Epithelial cell of esophagus (primary cell): ENCODE data around the gene POLR1A.

Experiments
- DNase-seq: peaks from one replicate; pipeline ENCODE4 v3.0.0; 2010; ENCODE audit warnings: low read depth
- H3K4me3 ChIP-seq: 2 replicates; pipeline ENCODE4 v1.5.1; 2011; ENCODE audit warnings: mild to moderate bottlenecking, low read length, control low read depth
- TF ChIP-seq, protein P1 (sequence below): IDR thresholded peaks from 2 replicates; pipeline ENCODE4 v1.5.1; 2011; ENCODE audit warnings: low read depth, mild to moderate bottlenecking, low read length, control low read depth, inconsistent platforms; ENCODE audit not compliant: insufficient read depth; ENCODE audit errors: missing control alignments

POLR1A gene

DNA sequence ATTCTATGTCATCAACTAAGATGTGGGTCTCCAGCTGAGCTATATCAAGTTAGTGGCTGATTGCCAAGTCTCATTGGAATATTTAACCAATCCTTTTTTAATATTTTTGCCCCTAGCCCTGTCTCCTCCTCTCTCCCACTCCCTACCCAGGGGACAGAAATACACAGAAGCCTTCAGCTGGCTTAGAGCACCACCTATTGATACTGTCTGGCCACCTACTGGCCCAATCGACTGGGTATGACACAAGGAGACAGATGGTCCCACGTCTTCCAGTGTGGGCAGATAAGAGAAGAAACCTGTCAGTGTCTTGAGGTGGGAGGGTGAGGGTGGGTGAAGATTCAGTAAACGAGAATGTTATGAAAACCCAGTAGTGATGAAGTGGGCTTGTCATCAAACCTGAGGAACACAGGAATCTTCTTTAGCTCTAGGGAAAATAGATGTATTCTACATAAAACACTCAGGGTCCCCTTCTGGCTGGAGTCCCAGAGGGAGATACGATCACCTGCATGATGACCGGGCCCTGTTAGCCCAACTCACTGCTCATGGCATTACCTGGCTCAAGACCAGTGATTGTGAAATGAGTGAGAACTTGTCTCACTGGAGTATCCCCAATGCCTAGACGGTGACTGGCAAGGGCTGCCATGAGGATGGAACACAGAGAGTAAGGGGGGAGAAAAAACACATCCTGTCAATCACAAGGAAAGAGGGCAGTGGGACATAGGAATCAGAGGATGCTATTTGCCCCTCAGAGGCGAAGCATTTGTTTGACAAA lies 26.7 kb downstream of the POLR1A start:
- TF ChIP-seq, protein P1, sequence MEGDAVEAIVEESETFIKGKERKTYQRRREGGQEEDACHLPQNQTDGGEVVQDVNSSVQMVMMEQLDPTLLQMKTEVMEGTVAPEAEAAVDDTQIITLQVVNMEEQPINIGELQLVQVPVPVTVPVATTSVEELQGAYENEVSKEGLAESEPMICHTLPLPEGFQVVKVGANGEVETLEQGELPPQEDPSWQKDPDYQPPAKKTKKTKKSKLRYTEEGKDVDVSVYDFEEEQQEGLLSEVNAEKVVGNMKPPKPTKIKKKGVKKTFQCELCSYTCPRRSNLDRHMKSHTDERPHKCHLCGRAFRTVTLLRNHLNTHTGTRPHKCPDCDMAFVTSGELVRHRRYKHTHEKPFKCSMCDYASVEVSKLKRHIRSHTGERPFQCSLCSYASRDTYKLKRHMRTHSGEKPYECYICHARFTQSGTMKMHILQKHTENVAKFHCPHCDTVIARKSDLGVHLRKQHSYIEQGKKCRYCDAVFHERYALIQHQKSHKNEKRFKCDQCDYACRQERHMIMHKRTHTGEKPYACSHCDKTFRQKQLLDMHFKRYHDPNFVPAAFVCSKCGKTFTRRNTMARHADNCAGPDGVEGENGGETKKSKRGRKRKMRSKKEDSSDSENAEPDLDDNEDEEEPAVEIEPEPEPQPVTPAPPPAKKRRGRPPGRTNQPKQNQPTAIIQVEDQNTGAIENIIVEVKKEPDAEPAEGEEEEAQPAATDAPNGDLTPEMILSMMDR: peak; percentile 47
- DNase-seq: peak; percentile 65
- no peak overlapping the region for H3K4me3 ChIP-seq

DNA sequence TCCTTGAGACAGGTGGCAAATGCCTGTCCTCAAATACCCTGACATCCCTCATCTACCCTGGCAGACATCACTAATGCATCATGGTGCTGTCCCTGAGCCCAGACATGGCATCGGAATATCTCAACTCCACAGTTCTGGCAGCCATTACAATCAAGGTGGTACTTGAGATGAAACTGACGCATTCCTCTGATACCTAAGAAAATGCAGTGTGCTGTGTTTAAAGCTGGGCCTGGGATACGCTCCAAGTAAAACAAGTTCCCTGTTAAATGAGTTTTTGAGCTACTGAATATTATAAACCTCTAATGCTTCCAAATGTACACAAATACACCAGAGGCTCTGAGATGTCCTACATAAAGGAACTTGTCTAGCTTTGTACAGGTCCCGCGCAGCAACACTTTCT lies 29.8 kb downstream of the POLR1A start:
- no peak for DNase-seq
- H3K4me3 ChIP-seq: no peak overlapping the region
- TF ChIP-seq, protein P1: no peak

DNA sequence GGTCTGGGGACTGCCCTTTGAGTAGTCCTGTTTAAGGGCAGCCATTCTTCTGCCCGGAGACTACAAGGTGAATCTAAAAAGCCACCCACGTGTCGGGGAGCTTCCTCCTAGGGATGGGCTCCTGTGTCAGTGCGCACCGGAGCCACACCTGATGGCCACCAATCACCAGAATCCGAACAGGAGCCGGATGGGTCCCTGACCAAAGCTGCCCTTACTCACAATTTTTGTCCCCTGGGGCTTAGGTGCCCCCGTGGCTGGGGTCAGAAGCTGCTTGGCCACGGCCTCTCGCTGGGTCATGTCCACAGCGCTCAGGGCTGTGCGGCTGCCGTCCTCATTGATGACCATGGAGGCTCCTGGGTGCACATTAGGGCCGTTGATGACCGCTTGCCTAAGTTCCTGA lies 30.9 kb downstream of the POLR1A start:
- H3K4me3 ChIP-seq: no peak overlapping the region
- DNase-seq: no peak
- TF ChIP-seq, protein P1: no peak

DNA sequence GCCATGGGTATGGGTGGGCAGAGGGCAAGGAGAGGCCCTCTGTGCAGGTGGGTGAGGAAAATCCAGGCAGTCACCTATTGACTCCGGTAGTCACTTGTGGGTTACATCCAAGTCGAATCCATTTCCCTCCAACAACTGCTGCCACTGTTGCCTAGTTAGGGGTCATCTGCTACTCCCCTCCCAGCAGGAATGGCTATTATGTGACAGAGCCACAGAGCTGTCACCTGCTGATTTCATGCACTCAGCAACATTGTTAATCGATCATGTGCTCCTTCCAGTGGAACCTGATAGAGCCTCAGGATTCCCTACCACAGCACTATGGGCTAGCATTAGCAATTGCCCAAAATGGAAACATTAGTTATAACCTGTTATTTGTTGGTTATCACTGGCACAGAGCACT lies 31.4 kb downstream of the POLR1A start:
- H3K4me3 ChIP-seq: no peak overlapping the region
- DNase-seq: no peak
- TF ChIP-seq, protein P1: no peak

DNA sequence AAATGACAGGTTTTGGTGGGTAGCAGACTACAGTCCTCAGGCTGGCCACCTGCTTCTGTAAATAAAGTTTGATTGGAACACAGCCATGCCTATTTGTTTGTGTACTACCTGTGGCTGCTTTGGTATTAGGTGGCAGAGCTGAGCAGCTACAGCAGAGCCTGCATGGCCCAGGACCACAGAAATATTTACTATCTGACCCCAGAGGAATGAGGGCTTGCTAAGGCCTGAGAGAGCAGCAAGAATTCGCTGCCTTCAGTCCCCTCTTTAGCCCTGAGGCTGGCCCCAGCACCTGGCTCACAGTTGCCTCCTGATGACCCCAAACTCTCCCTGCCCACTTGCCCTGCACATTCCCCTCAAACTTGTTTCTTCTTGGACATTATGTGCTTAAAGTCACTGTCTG lies 32.5 kb downstream of the POLR1A start:
- H3K4me3 ChIP-seq: no peak overlapping the region
- no peak for DNase-seq
- TF ChIP-seq, protein P1: no peak

DNA sequence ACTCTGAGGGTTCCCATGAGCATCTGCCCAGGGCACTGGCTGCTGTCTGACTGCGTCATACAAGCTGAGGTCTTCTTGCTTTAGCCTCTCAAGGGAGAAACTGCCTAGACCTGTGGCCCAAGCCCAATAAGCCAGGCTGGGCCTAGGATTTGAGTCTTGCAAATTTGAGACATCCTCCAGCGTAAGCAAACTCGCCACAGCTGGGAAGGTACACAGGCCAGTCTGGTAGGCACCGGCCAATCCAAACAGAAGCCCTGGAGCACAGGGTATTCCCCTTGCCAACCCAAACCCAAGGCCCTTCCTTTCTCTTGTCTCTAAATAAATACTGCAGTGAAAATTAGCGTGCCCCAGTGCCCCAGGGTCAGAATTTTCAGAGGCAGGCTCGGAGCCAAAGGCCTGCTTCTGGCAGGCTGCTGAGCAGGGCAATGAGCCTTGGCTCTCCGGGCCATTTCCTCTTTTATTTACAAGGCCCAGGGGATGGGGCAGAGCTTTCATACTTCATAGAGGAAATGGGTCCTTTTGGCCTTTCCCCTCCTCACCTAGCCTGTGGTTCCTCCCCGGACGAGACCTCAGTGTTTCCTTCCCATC lies 33.3 kb downstream of the POLR1A start:
- DNase-seq: no peak
- TF ChIP-seq, protein P1: no peak
- no peak overlapping the region for H3K4me3 ChIP-seq

DNA sequence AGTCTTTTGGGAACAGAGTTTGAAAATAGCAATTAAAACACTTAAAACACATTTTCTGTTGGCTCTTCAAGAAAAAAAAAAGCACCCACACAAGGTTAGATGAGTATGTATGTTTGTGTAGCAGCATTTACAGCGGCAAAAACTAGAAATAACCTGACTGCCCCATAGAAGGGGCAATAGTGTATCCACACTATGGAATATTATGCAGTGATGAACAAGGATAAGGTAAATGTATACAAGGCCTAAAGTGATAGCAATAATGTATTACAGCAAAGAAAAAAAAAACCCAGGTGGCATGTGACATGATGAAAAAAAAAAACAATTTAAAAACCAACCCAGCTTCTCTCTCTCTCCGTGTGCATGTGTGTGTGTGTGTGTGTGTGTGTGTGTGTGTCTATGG lies 34.8 kb downstream of the POLR1A start:
- no peak for DNase-seq
- H3K4me3 ChIP-seq: no peak overlapping the region
- TF ChIP-seq, protein P1: no peak
